Mucosa of descending colon (tissue), 3 donors: ENCODE results near the gene GREM1. TPM values are rescaled to one million over a fixed set of nuclear protein-coding genes. Genes with fewer than 3 reads are reported as not detected.

ENCODE experiments used
- ATAC-seq: fragments of 200-7000 bp; cut with Tn5 transposase; one replicate; pipeline ENCODE4 v1.9.1; 2020; ENCODE audit warnings: mild to moderate bottlenecking, moderate library complexity
- DNase-seq, 3 donors: peaks; one replicate each; pipeline ENCODE4 v3.0.0-alpha.2; 2020
- H3K36me3 ChIP-seq: fragments of 200-600 bp; one replicate; pipeline ENCODE4 v1.8.0; 2021; ENCODE audit warnings: low read depth, mild to moderate bottlenecking
- H3K4me1 ChIP-seq: fragments of 200-600 bp; one replicate; pipeline ENCODE4 v1.8.0; 2021; ENCODE audit warnings: low read depth, mild to moderate bottlenecking
- H3K4me3 ChIP-seq: fragments of 200-600 bp; one replicate; pipeline ENCODE4 v1.8.0; 2021; ENCODE audit warnings: mild to moderate bottlenecking
- H3K9me3 ChIP-seq: fragments of 200-600 bp; one replicate; pipeline ENCODE4 v1.8.0; 2021; ENCODE audit warnings: mild to moderate bottlenecking
- CTCF ChIP-seq: fragments of 200-600 bp; IDR thresholded peaks from one replicate; pipeline ENCODE4 v1.8.0; 2022; ENCODE audit warnings: antibody characterized with exemption, mild to moderate bottlenecking
- intact Hi-C, 2 donors: fragments of 100-400 bp; cut with DNase I in 1 of 2; cut with micrococcal nuclease in 1 of 2; formaldehyde crosslinking; loops; one replicate each; pipeline versions ENCODE4 v1.11.0 to v1.11.1; 2022; cut with DNase I, micrococcal nuclease
- total RNA-seq, 3 donors: library from RNA; stranded (reverse); fragmentation: NEBNext Ultra II Directional in 2 of 3; extraction: Animal tissue kit (Norgen Biotek cat#: 25700) in 2 of 3; gene quantifications; one replicate each; pipeline versions ENCODE4 v1.2.1 to v1.2.4, GENCODE V29; 2021 to 2023
- donor health status: DM: no; HTN: no; CAD: no; lungs with moderate emphysema.
- donor health status: DM: no; HTN: no; CAD: no.
- donor health status: DM: no; HTN: yes; CAD: no.

The GREM1 gene
- total RNA-seq, 3 donors from 2014 or later = 9.1 to 77.8 (median 44.8) TPM

- peak in 1 of 3 donors; percentile 78 for DNase-seq
- Histone ChIP-seq H3K4me3 (no peak overlapping the region), H3K36me3 (no peaks in the 10 kb centered on the region), H3K4me1 (peaks cover 8% of the 10 kb centered on the region), H3K9me3 (no peaks in the 10 kb centered on the region)
- peak; percentile 93 for ATAC-seq
- intact Hi-C loops = no loop called here
- no peak for TF ChIP-seq CTCF
These were observed 17.2 kb upstream of the GREM1 start for GRCh38 chr15:32700501-32701150.

GRCh38 chr15:32701863-32702262 is 15.9 kb upstream of the GREM1 start:
- Histone ChIP-seq H3K36me3 (no peaks in the 10 kb centered on the region), H3K9me3 (no peaks in the 10 kb centered on the region), H3K4me3 (no peak overlapping the region), H3K4me1 (peaks cover 8% of the 10 kb centered on the region)
- intact Hi-C loops = no loop called here
- ATAC-seq (no peak), DNase-seq (no peak)
- no peak for TF ChIP-seq CTCF

- Histone ChIP-seq H3K9me3 (no peaks in the 10 kb centered on the region), H3K4me1 (peaks cover 10% of the 10 kb centered on the region), H3K4me3 (no peak overlapping the region), H3K36me3 (no peaks in the 10 kb centered on the region)
- DNase-seq (no peak), ATAC-seq (no peak)
- TF ChIP-seq CTCF = no peak
- intact Hi-C loops = no loop called here
These were observed 13.3 kb upstream of the GREM1 start for GRCh38 chr15:32704395-32704981.

- Histone ChIP-seq H3K4me3 (no peak overlapping the region), H3K9me3 (no peaks in the 10 kb centered on the region), H3K36me3 (no peaks in the 10 kb centered on the region), H3K4me1 (peaks cover 11% of the 10 kb centered on the region)
- intact Hi-C loops = no loop called here
- TF ChIP-seq CTCF = no peak
- no peak for ATAC-seq
- DNase-seq = no peak
These were observed 12.4 kb upstream of the GREM1 start for GRCh38 chr15:32705446-32705845.

- ATAC-seq (no peak), DNase-seq (no peak)
- Histone ChIP-seq H3K4me1 (peaks cover 5% of the 10 kb centered on the region), H3K9me3 (no peaks in the 10 kb centered on the region), H3K36me3 (no peaks in the 10 kb centered on the region), H3K4me3 (no peak overlapping the region)
- TF ChIP-seq CTCF = no peak
- intact Hi-C loops = no loop called here
These were observed 11.1 kb upstream of the GREM1 start for GRCh38 chr15:32706704-32707103.
